CD4-positive, alpha-beta T cell treated with Interleukin-10 for 1 hour (primary cell): ENCODE measurements around the gene TRIO.
"Not testable (repeated sequence)": the region's sequence is repeated elsewhere in the genome, so short reads cannot be mapped to it uniquely, and the experiment has no call there.

Experiments used
- DNase-seq: peaks from one replicate; pipeline ENCODE4 v3.0.0-alpha.2; 2020

TRIO gene

DNA sequence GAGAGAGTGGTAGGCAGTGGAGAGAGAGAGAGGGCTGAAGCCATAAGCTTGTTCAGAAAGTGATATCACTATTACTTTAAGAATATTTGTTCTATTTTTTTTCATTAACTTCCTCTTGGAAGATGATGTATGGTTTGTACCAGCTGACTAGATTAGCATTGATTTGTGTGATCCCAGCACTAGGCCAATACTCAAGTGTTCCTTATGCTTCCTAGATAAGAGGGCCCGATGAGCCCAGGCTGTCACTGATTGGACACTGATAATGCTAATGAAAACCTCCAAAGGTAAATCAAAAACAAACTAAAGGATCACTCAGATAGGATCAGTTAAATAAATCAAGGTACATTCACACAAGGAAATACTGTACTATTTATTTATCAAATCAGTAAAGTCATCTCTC is 385.8 kb downstream of the TRIO start:
- DNase-seq, result no peak

- DNase-seq, result no peak
Observed at GRCh38 chr5:14531668-14532067, 388.5 kb downstream of the TRIO start.

- no peak for DNase-seq
Observed at GRCh38 chr5:14532180-14532579, 389.0 kb downstream of the TRIO start.

GRCh38 chr5:14534773-14535172 is 391.6 kb downstream of the TRIO start:
- DNase-seq, result no peak

DNA sequence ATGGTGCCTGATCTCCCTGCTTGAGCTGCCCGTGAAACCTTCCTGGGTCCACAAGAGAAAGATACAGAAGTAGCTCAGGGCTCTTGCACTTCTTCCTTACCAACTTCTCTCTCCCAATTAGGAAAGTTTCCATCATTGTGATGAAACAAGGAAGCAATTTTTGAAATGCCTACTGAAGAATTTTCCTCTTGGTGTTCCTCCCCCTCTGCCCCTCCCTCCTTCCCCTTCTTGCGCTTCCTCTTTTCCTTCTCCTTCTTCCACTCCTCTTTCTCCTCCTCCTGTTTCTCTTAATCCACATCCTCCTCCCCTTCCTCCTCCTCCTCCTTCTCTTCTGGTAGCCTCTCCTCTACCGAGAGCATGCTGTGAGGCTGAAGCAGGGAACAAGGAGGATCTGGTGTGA is 402.2 kb downstream of the TRIO start:
- DNase-seq, result no peak

- no peak for DNase-seq
Observed at GRCh38 chr5:14545862-14546261, 402.7 kb downstream of the TRIO start.

DNA sequence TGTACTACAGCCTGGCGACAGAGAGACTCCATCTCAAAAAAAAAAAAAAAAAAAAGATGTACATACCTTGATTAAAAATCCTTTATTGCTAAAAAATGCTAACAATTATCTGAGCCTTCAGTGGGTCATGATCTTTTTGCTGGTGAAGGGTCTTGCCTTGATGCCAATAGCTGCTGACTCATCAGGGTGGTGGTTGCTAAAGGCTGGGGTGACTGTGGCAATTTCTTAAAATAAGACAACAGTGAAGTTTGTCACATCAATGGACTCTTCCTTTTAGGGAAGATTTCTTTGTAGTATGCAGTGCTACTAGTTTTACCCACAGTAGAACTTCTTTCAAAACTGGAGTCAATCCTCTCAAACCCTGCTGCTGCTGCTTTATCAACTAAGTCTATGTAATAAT is 404.5 kb downstream of the TRIO start:
- DNase-seq, result no peak

DNA sequence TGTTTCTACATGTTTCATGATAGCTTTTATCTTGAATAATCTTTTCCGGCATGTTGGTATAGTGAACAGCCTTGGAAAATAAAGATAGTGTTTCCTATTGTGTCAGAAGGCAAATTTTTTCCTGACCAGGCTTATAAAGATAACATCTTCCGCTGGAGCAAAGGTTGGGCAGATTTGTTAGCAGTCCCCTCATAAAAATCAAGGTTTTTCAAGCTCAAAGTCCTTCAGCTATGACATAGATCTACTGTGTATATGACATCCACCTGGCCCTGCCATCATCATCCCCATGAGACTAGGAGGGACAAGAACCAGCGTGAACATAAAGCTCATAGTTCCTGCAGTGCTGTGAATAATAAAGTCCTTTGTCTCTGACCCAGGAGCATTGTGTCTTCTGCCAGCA is 408.1 kb downstream of the TRIO start:
- no peak for DNase-seq

DNA sequence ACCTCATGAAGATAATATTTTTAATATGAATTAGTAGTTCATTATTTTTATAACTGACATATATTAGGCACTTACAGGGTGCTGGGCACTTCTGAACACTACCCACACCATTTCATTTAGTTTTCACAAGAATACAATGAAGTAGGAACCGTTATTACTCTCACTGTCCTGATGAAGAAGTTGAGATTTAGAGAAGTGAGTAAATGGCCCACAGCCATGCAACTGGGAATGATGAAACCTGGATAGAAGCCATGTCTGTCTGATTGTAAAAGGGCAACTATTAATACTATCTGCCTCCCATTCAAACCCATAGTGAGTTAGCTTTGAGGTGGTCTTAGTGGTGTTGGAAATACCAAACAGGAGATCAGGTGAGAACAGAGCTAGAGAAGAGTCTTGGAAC is 408.9 kb downstream of the TRIO start:
- DNase-seq, result no peak

DNA sequence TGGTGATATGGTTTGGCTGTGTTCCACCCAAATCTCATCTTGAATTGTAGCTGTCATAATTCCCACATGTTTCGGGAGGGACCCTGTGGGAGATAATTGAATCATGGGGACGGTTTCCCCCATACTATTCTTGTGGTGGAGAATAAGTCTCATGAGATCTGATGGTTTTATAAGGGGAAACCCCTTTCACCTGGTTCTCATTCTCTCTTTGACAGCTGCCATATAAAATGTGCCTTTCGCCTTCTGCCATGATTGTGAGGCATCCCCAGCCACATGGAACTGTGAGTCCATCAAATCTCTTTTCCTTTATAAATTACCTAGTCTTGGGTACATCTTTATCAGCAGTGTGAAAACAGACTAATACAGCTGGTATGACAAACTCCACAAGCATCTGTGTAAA is 411.1 kb downstream of the TRIO start:
- DNase-seq, result not testable (repeated sequence)

DNA sequence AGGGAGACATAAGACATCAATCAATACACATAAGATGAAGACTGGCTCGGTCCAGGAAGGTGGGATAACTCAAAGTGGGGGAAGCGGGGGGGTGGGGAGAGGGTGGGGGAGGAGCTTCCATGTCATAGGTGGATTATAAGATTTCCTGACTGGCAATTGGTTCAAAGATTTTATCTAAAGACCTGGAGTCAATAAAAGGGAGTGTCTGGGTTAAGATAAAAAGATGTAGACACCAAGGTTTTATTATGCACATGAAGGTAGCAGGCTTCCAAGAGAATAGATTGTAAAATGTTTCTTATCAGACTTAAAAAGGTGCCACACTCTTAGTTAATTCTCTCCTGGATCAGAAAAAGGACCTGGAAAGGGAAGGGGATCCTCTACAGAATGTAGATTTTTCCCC is 412.9 kb downstream of the TRIO start:
- DNase-seq, result no peak

DNA sequence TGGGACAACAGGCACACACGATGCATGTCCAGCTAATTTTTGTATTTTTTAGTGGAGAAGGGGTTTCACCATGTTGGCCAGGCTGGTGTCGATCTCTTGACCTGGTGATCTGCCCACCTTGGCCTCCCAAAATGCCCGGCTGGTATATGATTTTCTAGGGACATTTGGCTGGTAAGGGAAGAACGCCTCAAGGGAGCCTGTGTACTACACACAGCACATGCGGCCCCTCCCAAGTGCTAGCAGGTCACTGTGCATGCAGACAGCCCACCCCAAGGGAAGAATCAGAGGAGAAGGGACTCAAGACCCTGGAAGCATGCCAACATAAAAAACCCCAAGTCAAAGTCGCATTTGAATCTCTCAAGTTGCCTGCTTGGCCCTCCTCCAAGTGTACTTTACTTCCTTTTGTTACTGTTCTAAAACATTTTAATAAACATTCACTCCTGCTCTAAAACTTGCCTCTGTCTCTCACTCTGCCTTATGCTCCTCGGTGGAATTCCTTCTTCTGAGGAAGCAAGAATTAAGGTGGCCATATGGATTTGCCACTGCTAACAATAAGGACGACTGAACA is 414.1 kb downstream of the TRIO start:
- DNase-seq, result no peak

DNA sequence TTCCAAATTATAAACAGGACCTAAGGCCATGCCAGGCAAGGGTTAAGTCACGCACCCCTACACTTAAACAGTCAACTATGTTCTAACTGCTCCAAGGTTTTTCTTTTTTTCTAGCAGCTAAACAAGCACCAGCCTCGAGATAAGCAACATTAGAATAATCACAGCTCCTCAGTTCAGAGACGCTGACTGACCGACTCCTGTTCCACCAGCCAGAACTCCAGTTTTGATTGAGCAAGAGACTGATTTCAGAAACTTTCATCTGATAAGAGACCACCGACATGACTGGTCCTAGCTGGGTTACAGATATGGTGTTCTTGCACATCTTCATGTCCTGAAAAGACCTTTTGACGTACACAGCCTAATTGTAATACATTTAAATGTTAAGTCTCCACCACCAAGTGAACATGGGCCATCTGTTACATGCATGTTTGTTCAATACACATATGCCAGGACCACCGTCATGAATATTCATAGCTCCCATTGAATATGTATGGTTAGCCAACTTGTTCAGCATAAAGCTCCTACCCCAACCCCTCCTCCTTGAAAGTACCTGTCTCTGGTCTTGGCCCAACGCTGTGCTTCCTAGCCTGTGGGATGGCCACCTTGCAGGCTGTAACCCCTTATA is 414.8 kb downstream of the TRIO start:
- no peak for DNase-seq
